Measurements from ENCODE around the gene TFDP1. TPM values are rescaled to one million over a fixed set of nuclear protein-coding genes. Genes with fewer than 3 reads are reported as not detected.

TFDP1 gene
- total RNA-seq, 1 donor = 102 TPM

- no peak overlapping the region for H3K4me3 ChIP-seq (ENCODE audit: low read depth, low read length)
- no peak for TF ChIP-seq CTCF (IDR thresholded peaks at IDR 0.05; ENCODE audit: insufficient read depth, low read length)
- no peak for DNase-seq (ENCODE audit: low read depth)
Measured at GRCh38 chr13:113627136-113627535, 42.6 kb downstream of the TFDP1 start.

- no peak overlapping the region for H3K4me3 ChIP-seq (ENCODE audit: low read depth, low read length)
- no peak for TF ChIP-seq CTCF (IDR thresholded peaks at IDR 0.05; ENCODE audit: insufficient read depth, low read length)
- no peak for DNase-seq (ENCODE audit: low read depth)
Measured at GRCh38 chr13:113628291-113629270, 44.0 kb downstream of the TFDP1 start.

GRCh38 chr13:113629866-113630265 lies 45.3 kb downstream of the TFDP1 start:
- H3K4me3 ChIP-seq (ENCODE audit: low read depth, low read length) = no peak overlapping the region
- no peak for DNase-seq (ENCODE audit: low read depth)
- no peak for TF ChIP-seq CTCF (IDR thresholded peaks at IDR 0.05; ENCODE audit: insufficient read depth, low read length)

GRCh38 chr13:113630296-113630695 lies 45.7 kb downstream of the TFDP1 start:
- TF ChIP-seq CTCF (IDR thresholded peaks at IDR 0.05; ENCODE audit: insufficient read depth, low read length) = no peak
- no peak overlapping the region for H3K4me3 ChIP-seq (ENCODE audit: low read depth, low read length)
- no peak for DNase-seq (ENCODE audit: low read depth)

- no peak for DNase-seq (ENCODE audit: low read depth)
- TF ChIP-seq CTCF (IDR thresholded peaks at IDR 0.05; ENCODE audit: insufficient read depth, low read length) = no peak
Measured at GRCh38 chr13:113630804-113631203, 46.3 kb downstream of the TFDP1 start.

GRCh38 chr13:113631341-113632095 lies 47.0 kb downstream of the TFDP1 start:
- H3K4me3 ChIP-seq (ENCODE audit: low read depth, low read length) = no peak overlapping the region
- no peak for DNase-seq (ENCODE audit: low read depth)
- no peak for TF ChIP-seq CTCF (IDR thresholded peaks at IDR 0.05; ENCODE audit: insufficient read depth, low read length)

More at GRCh38 chr13:113630804-113631203, 46.3 kb downstream of the TFDP1 start:
- H3K4me3 ChIP-seq (ENCODE audit: low read depth, low read length) = no peak overlapping the region

All from fibroblast of the aortic adventitia (primary cell).